ENCODE measurements around the gene FOXB1.

FOXB1 gene

DNA sequence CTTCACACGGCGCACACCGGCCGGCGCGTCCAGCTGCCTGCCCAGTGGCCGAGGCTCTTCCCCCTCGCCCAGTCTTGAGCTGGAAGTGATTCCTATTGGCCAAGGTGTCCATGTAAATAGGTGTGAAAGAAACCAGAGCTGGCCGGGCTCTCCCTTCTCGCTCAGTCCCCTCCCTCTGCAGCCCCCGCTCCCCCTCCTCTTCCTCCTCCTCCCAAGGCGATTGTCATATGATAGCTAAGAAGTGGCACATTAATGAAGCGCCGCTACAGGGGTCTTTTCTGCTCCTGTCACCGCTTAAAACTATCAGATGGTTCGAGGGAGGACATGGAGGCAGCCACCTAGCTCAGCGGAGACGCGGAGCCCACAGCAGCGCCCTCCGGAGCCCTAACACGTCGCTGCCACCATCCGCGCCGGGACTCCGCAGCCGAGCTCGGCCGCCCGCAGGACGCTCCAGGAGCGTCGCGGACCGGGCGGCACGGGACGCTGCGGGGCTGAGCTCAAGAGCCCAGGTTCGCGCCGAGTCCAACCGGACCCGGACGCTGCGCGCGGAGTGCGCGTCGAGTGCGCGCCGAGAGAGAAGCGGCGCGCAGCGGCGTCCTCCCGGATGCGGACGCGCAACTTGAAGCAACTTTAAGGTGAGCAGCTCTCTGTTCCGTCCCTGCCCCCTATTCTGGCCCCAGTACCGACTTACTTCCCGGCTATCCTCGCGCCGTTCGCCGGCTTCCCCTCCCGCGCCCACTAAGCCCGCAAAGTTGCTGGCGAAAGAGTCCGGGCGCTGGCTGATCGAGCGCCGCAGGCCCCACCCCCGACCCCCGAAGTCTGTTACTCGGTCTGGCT lies at the start of gene FOXB1:
TSS of gene FOXB1 (plus strand) at position 303 of the 837 bp plus-strand sequence. CDS start 653 bp downstream, outside the sequence.
- Mint-ChIP-seq H3K9me3 (peaks cover 4% of the 10 kb centered on the region), H3K4me3 (peak within 1 kb of the TSS; percentile 84), H3K36me3 (ENCODE audit: low read depth) (peaks cover 6% of the 10 kb centered on the region), H3K27ac (peak within 1 kb of the TSS; percentile 54), H3K27me3 (peaks cover 92% of the 10 kb centered on the region), H3K4me1 (peaks cover 44% of the 10 kb centered on the region)
- DNase-seq (no peak), ATAC-seq (no peak)

DNA sequence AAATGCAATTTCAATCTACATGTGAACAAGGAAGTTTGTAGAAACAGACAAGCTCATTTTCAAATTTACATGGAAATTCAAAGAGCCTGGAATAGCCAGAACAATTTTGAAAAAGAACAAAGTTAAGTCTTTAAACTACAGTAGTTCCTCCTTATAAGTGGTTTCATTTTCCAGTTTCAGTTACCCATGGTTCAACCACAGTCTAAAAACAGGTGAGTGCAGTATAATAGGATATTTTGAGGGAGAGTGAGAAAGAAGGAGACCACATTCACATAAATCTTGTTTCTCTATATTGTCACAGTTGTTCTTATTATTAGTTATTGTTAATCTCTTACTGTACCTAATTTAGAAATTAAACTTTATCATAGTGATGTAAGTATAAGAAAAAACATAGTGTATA lies 45.8 kb upstream of the FOXB1 start:
- Mint-ChIP-seq H3K27ac (no peak overlapping the region), H3K27me3 (peaks cover 3% of the 10 kb centered on the region), H3K9me3 (peaks cover 31% of the 10 kb centered on the region), H3K36me3 (ENCODE audit: low read depth) (peaks cover 13% of the 10 kb centered on the region), H3K4me1 (no peaks in the 10 kb centered on the region), H3K4me3 (no peak overlapping the region)
- no peak for ATAC-seq
- no peak for DNase-seq

DNA sequence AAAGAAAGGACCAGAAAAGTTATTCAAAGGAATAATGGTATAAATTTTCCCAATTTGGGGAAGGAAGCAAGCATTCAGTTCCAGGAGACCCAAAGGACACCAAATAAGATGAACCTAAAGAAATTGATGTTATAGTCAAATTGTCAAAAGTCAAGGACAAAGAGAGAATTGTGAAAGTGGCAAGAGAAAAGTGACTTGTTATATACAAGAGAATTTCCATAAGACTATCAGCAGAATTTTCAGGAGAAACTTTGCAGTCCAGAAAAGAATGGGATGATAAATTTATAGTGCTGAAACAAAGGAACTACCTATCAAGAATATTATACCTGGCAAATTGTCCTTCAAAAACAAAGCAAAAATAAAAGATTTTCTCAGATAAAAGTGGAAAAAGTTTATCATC lies 43.8 kb upstream of the FOXB1 start:
- Mint-ChIP-seq H3K27me3 (peaks cover 3% of the 10 kb centered on the region), H3K4me3 (no peak overlapping the region)
- DNase-seq, result no peak

DNA sequence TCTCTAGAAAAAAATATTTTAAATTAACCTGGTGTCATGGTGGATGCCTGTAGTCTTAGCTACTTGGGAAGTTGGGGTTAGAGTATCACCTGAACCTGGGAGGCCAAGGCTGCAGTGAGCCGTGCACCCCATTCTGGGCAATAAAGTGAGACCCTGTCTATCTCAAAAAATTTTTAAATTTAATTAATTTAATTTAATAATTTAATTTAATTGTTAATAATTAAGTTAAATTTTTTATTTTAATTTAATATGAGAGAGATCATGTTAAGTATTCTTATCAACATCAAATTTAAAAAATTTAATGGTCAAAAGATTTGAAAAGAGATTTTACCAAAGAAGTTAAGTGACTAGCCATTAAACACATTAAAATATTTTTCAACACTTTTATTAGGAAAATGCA lies 40.8 kb upstream of the FOXB1 start:
- Mint-ChIP-seq H3K36me3 (ENCODE audit: low read depth) (peaks cover 13% of the 10 kb centered on the region), H3K27ac (no peak overlapping the region), H3K4me3 (no peak overlapping the region), H3K4me1 (peaks cover 4% of the 10 kb centered on the region), H3K9me3 (peaks cover 32% of the 10 kb centered on the region), H3K27me3 (peaks cover 10% of the 10 kb centered on the region)
- no peak for ATAC-seq
- no peak for DNase-seq

More for the DNA sequence above, 43.8 kb upstream of the FOXB1 start:
- Mint-ChIP-seq H3K36me3 (ENCODE audit: low read depth) (peaks cover 13% of the 10 kb centered on the region), H3K27ac (no peak overlapping the region), H3K4me1 (no peaks in the 10 kb centered on the region), H3K9me3 (peaks cover 34% of the 10 kb centered on the region)
- ATAC-seq, result no peak

DNA sequence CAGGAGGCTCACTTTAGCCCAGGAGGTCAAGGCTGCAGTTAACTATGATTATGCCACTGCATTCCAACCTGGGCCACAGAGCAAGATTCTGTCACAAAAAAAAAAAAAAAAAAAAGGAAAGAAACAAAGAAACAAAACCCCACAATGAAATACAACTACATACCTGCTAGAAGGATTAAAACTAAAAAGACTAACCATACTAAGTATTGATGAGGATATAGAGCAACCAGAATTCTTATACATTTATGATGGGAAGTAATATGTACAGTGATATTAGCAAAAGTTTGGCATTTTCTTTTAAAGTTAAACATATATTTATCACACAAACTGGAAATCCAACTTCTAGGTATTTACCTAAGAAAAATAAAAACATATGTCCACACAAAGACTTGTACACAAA lies 40.2 kb upstream of the FOXB1 start:
- Mint-ChIP-seq H3K4me1 (peaks cover 4% of the 10 kb centered on the region), H3K27ac (no peak overlapping the region), H3K9me3 (peaks cover 30% of the 10 kb centered on the region), H3K4me3 (no peak overlapping the region), H3K27me3 (peaks cover 11% of the 10 kb centered on the region), H3K36me3 (ENCODE audit: low read depth) (peaks cover 13% of the 10 kb centered on the region)
- ATAC-seq, result no peak
- no peak for DNase-seq

DNA sequence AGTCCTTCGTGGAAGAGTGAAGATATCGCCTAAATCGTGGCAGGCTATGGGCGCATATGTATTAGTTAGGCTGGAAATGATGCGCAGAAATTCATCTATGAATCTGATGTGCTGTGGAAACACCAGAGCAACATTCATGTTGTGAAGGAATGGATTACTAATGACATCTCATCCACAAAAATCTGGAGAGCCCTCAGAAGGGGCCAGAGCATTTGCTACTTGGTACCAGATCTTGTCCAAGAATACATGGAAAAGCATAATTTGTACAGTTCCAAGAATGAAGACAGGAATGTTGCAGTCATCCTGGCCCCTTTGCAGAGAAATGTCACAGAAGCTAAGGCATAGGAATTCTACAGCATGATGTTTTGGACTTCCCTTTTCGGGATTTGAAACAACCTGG lies 38.4 kb upstream of the FOXB1 start:
- DNase-seq, result no peak
- peaks cover 4% of the 10 kb centered on the region for H3K4me1 Mint-ChIP-seq

DNA sequence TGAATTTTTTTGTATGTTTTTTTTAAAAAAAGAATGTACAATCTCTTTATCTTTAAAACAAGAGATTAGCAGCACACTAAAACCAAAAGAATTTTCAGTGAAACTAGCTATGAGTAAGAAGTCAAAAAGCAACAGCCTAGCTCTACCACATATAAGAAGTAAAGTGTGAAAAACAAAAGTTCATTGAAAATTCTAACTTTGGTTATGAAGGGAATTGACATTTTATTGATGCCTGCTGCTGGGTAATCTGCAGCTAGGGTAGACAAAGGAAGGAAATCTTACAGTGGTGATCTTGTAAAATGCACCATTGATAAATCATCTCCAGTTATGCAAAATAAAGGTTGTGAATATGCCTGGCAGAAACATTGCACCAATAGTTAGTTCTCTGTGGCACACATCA lies 37.8 kb upstream of the FOXB1 start:
- Mint-ChIP-seq H3K27me3 (peaks cover 8% of the 10 kb centered on the region), H3K27ac (no peak overlapping the region), H3K36me3 (ENCODE audit: low read depth) (peaks cover 4% of the 10 kb centered on the region), H3K4me3 (no peak overlapping the region), H3K9me3 (peaks cover 15% of the 10 kb centered on the region), H3K4me1 (peaks cover 4% of the 10 kb centered on the region)
- ATAC-seq, result peak; percentile 57
- DNase-seq, result no peak

More for the DNA sequence above, 38.4 kb upstream of the FOXB1 start:
- peaks cover 6% of the 10 kb centered on the region for H3K36me3 Mint-ChIP-seq (ENCODE audit: low read depth)
- H3K27ac Mint-ChIP-seq, result no peak overlapping the region
- H3K27me3 Mint-ChIP-seq, result peaks cover 11% of the 10 kb centered on the region
- H3K4me3 Mint-ChIP-seq, result no peak overlapping the region
- ATAC-seq, result no peak
- peaks cover 19% of the 10 kb centered on the region for H3K9me3 Mint-ChIP-seq

DNA sequence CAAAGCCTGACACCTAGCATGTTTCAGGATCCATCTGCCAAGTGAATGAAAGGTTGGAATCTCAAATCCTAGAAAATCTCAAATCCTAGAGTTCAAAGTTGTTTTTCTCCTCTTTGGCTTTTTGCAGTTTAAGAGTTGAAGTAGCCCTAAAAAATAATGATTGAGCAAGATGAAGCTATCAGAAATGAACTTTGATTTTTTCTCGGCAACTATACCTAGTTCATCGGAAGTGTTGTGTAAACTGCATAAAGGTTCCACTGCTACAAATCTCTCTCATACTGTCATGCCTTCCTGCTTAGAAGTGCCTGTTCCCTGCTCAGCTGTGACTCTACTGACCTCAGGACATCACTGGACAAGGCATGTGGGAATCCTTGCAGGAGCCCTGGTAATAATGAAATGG lies 35.8 kb upstream of the FOXB1 start:
- H3K27me3 Mint-ChIP-seq, result peaks cover 8% of the 10 kb centered on the region
- H3K36me3 Mint-ChIP-seq (ENCODE audit: low read depth), result no peaks in the 10 kb centered on the region
- H3K27ac Mint-ChIP-seq, result no peak overlapping the region
- no peak overlapping the region for H3K4me3 Mint-ChIP-seq
- DNase-seq (no peak), ATAC-seq (no peak)
- H3K4me1 Mint-ChIP-seq, result peaks cover 4% of the 10 kb centered on the region
- peaks cover 4% of the 10 kb centered on the region for H3K9me3 Mint-ChIP-seq

DNA sequence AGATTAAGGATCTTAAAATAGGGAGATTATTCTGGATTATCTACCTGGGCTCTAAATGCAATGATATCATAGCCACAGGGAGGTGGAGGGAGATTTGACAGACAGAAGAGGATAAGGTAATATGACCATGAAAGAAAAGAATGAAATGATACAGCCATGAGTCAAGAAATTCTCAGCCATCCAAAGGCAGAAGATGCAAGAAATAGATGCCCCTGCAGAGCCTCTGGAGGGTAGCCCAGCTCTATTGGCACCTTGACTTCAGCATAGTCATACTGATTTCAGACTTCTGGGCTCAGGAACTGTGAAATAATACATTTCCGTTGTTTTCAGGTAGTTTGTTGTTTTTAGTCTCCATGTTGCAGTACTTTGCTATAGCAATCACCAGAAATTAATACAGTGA lies 31.9 kb upstream of the FOXB1 start:
- ATAC-seq (no peak), DNase-seq (no peak)
- no peak overlapping the region for H3K4me3 Mint-ChIP-seq
- peaks cover 6% of the 10 kb centered on the region for H3K27me3 Mint-ChIP-seq
- peaks cover 21% of the 10 kb centered on the region for H3K4me1 Mint-ChIP-seq
- H3K9me3 Mint-ChIP-seq, result no peaks in the 10 kb centered on the region
- no peak overlapping the region for H3K27ac Mint-ChIP-seq
- peaks cover 1% of the 10 kb centered on the region for H3K36me3 Mint-ChIP-seq (ENCODE audit: low read depth)

DNA sequence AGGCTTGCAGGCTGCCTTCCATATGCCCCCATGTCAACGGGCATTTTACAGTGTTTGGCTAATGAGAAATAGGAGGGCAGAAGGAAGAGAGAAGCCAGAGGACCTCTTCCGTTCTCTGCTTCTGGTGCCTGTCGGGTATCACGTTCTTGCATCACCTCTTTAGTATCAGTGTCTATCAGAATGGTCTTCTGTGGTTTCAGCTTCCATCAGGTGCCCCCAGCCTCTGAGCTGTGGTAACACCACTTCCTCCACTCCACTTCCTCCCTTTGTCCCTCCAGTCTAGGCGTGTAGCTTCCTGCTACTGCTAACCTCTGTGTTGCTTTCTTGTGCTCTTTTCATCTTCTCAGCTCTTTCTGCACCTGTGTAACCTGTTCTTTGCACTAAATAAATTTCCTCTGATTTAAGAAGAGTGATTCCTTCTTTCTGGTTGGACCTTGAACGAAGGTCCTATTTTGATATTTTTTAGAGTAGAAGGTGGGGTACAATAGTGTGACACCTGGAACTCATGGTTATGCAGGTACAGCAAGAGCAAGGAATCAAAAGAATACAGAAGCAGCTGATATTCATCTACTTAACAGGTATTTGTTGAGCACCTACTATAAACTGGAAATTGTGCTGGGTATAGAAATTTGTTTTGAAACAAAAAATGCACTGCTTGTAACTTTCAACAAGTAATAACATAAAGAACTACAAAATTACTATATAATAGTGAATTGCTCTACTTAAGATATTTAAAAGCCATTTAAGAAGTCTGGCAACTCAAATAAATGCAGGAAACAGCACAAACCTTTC lies 27.4 kb upstream of the FOXB1 start:
- H3K36me3 Mint-ChIP-seq (ENCODE audit: low read depth), result peaks cover 1% of the 10 kb centered on the region
- peak; percentile 46 for DNase-seq
- H3K27ac Mint-ChIP-seq, result peak overlapping the region; percentile 70
- peaks cover 22% of the 10 kb centered on the region for H3K4me1 Mint-ChIP-seq
- H3K27me3 Mint-ChIP-seq, result peaks cover 4% of the 10 kb centered on the region
- H3K4me3 Mint-ChIP-seq, result peak overlapping the region; percentile 54
- peaks cover 4% of the 10 kb centered on the region for H3K9me3 Mint-ChIP-seq
- peak; percentile 87 for ATAC-seq

DNA sequence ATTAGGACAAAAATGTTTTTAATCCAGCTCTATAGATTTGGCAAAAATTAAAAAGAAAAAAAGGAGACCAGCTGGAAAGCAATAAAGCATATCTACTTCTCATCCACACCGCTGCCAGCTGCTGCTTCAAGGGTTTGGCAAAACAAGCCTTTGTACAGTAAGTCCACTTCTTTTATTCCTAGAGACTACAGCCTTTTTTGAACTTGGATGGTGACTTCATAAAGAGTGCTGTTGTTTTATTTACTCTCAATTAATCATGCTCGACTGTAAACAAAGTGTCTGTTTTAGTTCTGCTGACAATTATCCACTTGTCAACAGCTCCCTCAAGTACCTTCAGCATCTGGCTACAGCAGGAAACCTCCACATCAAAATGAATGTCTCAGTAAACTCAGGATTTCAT lies 12.3 kb upstream of the FOXB1 start:
- H3K4me1 Mint-ChIP-seq, result peaks cover 24% of the 10 kb centered on the region
- peaks cover 4% of the 10 kb centered on the region for H3K36me3 Mint-ChIP-seq (ENCODE audit: low read depth)
- no peaks in the 10 kb centered on the region for H3K9me3 Mint-ChIP-seq
- no peak overlapping the region for H3K4me3 Mint-ChIP-seq
- ATAC-seq, result no peak
- no peak for DNase-seq
- no peak overlapping the region for H3K27ac Mint-ChIP-seq
- peaks cover 60% of the 10 kb centered on the region for H3K27me3 Mint-ChIP-seq

DNA sequence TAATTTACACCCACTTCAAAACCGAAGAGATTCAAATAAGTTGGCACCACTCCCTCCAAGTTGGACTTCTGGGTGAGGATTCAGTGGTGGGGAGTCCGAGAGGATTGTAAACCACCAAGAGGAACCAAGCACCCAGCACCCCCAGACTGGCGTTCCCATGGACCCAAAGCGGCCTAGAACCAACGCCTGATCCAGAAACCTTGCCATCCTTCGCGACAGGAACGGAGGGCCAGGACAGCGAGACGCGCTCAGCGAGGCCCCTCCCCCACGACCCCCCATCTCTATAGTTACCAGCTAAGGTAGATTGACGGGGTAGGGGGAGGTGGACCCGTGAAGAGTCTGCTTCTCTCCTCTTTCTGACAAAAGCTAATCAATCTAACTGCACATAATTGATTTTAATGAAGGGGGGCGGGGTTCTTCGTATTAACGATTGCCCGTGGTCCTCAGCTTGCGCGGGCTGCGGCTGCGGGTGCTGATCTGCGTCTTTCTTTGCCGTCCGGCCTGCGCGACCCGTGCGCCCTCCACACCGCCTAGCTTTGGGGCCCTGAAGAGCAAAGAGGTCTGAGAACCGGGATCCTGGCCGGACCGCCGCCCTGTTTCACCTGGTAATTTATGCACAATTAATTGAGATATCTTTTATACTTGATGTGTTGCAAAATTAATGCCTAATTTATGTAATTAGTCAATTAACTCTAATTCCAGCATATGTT lies 10.9 kb upstream of the FOXB1 start:
- Mint-ChIP-seq H3K4me1 (peaks cover 30% of the 10 kb centered on the region), H3K36me3 (ENCODE audit: low read depth) (peaks cover 4% of the 10 kb centered on the region), H3K4me3 (no peak overlapping the region), H3K9me3 (no peaks in the 10 kb centered on the region), H3K27me3 (peaks cover 72% of the 10 kb centered on the region), H3K27ac (no peak overlapping the region)
- ATAC-seq, result no peak
- no peak for DNase-seq

DNA sequence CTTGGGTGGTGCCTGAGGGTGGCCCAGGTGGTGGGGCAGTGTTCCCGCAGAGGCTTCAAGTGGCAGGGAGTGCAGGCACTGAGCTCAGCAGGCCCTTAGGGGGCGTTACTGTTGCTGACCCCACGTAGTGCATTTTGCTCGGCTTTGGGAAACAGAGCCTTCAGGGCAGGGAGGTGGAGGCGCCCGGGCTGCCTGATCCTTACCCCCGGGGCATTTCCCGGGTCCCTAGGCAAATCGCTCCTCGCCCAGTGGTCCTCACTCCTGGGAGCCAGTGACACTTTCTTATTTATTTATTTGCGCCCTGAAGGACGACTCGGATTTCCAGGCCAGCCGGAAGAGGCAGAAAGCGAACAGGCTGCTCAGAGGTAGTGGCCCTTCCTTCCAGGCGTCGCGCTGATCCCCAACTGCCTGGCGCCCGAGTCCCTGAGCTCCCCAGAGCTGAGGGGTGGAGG lies 10.1 kb upstream of the FOXB1 start:
- Mint-ChIP-seq H3K27ac (no peak overlapping the region), H3K36me3 (ENCODE audit: low read depth) (peaks cover 4% of the 10 kb centered on the region), H3K27me3 (peaks cover 78% of the 10 kb centered on the region), H3K9me3 (no peaks in the 10 kb centered on the region), H3K4me3 (peak overlapping the region; percentile 21), H3K4me1 (peaks cover 30% of the 10 kb centered on the region)
- no peak for DNase-seq
- no peak for ATAC-seq

DNA sequence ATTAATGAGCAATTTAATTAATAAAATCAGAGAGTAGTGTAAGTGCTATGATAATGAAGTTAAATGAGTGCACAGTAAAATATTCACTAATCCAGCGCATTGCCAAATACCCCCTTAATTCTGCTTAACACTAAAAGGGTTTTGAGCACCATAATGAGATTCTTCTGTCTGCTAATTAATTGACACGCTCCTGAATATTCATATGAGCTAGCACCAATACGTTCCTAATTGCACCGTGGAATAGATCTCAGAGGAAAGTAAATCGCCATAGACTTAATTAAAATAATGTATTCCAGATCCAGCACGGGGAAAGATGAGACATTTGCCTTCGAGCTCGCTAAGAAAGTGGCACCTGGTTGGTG lies 9.6 kb upstream of the FOXB1 start:
- Mint-ChIP-seq H3K4me3 (peak overlapping the region; percentile 21), H3K36me3 (ENCODE audit: low read depth) (peaks cover 4% of the 10 kb centered on the region), H3K27ac (no peak overlapping the region), H3K9me3 (no peaks in the 10 kb centered on the region), H3K4me1 (peaks cover 30% of the 10 kb centered on the region), H3K27me3 (peaks cover 81% of the 10 kb centered on the region)
- no peak for ATAC-seq
- DNase-seq, result no peak

All from activated naive CD8-positive, alpha-beta T cell treated with anti-CD3 and anti-CD28 coated beads, Interleukin-2, amount 50 U/mL, for 24 hours (primary cell).